ENCODE data around the gene NFKBIA.
"Not testable (repeated sequence)": the region's sequence is repeated elsewhere in the genome, so short reads cannot be mapped to it uniquely, and the experiment has no call there.

NFKBIA gene

GRCh38 chr14:35366521-35366976 is 38.0 kb downstream of the NFKBIA start:
- DNase-seq, result no peak

GRCh38 chr14:35366056-35366451 is 38.5 kb downstream of the NFKBIA start:
- no peak for DNase-seq

- DNase-seq, result peak; percentile 73
Measured at GRCh38 chr14:35365130-35366055, 39.2 kb downstream of the NFKBIA start.

- no peak for DNase-seq
Measured at GRCh38 chr14:35362911-35363374, 41.6 kb downstream of the NFKBIA start.

GRCh38 chr14:35362450-35362849 is 42.1 kb downstream of the NFKBIA start:
- DNase-seq, result no peak

GRCh38 chr14:35361141-35361480 is 43.4 kb downstream of the NFKBIA start:
- no peak for DNase-seq

GRCh38 chr14:35359655-35360054 is 44.9 kb downstream of the NFKBIA start:
- not testable (repeated sequence) for DNase-seq

GRCh38 chr14:35355981-35356841 is 48.3 kb downstream of the NFKBIA start:
- no peak for DNase-seq

GRCh38 chr14:35355235-35355634 is 49.3 kb downstream of the NFKBIA start:
- DNase-seq, result not testable (repeated sequence)

- DNase-seq, result no peak
Measured at GRCh38 chr14:35353409-35354172, 51.0 kb downstream of the NFKBIA start.

GRCh38 chr14:35352274-35353233 is 52.0 kb downstream of the NFKBIA start:
- no peak for DNase-seq

- no peak for DNase-seq
Measured at GRCh38 chr14:35351897-35352273, 52.7 kb downstream of the NFKBIA start.

All from kidney glomerular epithelial cell (primary cell).